ENCODE data around the gene DYNC1I1.

Gene DYNC1I1

GRCh38 chr7:96033009-96033598 is 260.8 kb downstream of the DYNC1I1 start:
- DNase-seq: no peak

- DNase-seq: peak; percentile 57
Measured at GRCh38 chr7:96034940-96035727, 262.8 kb downstream of the DYNC1I1 start.

GRCh38 chr7:96040250-96040772 is 268.0 kb downstream of the DYNC1I1 start:
- DNase-seq: no peak

GRCh38 chr7:96041171-96041570 is 268.8 kb downstream of the DYNC1I1 start:
- no peak for DNase-seq

- no peak for DNase-seq
Measured at GRCh38 chr7:96045181-96045580, 272.8 kb downstream of the DYNC1I1 start.

GRCh38 chr7:96045919-96046318 is 273.6 kb downstream of the DYNC1I1 start:
- peak; percentile 58 for DNase-seq

- DNase-seq: no peak
Measured at GRCh38 chr7:96052289-96052688, 279.9 kb downstream of the DYNC1I1 start.

GRCh38 chr7:96052860-96053470 is 280.6 kb downstream of the DYNC1I1 start:
- peak; percentile 89 for DNase-seq

GRCh38 chr7:96055717-96056116 is 283.4 kb downstream of the DYNC1I1 start:
- DNase-seq: no peak

- no peak for DNase-seq
Measured at GRCh38 chr7:96059075-96059474, 286.7 kb downstream of the DYNC1I1 start.

GRCh38 chr7:96061009-96061408 is 288.7 kb downstream of the DYNC1I1 start:
- DNase-seq: no peak

GRCh38 chr7:96061844-96062243 is 289.5 kb downstream of the DYNC1I1 start:
- no peak for DNase-seq

GRCh38 chr7:96067321-96067720 is 295.0 kb downstream of the DYNC1I1 start:
- no peak for DNase-seq

GRCh38 chr7:96069401-96069800 is 297.0 kb downstream of the DYNC1I1 start:
- no peak for DNase-seq

GRCh38 chr7:96074871-96075270 is 302.5 kb downstream of the DYNC1I1 start:
- no peak for DNase-seq

- peak; percentile 90 for DNase-seq
Measured at GRCh38 chr7:96075510-96076349, 303.4 kb downstream of the DYNC1I1 start.

- DNase-seq: no peak
Measured at GRCh38 chr7:96076350-96076707, 304.0 kb downstream of the DYNC1I1 start.

- peak; percentile 84 for DNase-seq
Measured at GRCh38 chr7:96080027-96080426, 307.7 kb downstream of the DYNC1I1 start.

GRCh38 chr7:96084881-96085553 is 312.7 kb downstream of the DYNC1I1 start:
- DNase-seq: peak; percentile 100

GRCh38 chr7:96085953-96086352 is 313.6 kb downstream of the DYNC1I1 start:
- peak; percentile 92 for DNase-seq

GRCh38 chr7:96088579-96088978 is 316.2 kb downstream of the DYNC1I1 start:
- peak; percentile 52 for DNase-seq

GRCh38 chr7:96089511-96089910 is 317.2 kb downstream of the DYNC1I1 start:
- DNase-seq: peak; percentile 47

Data from NCI-H748 treated with DMSO at 0.1 percent for 48 hours (cell line).